OCI-LY7 (cell line): ENCODE results near the gene KAT2B.

Experiments used
- CTCF ChIP-seq: fragments of 200-600 bp; sonication (generic); conservative IDR thresholded peaks from 2 replicates; pipeline ENCODE4 v1.5.1; 2014; ENCODE audit warnings: mild to moderate bottlenecking, antibody characterized with exemption, low read length, moderate library complexity, mixed read lengths
- EZH2phosphoT487 ChIP-seq: fragments of 200-600 bp; sonication (generic); IDR thresholded peaks from 2 replicates; pipeline ENCODE4 v1.6.1; 2018; ENCODE audit warnings: low read depth, borderline replicate concordance, mild to moderate bottlenecking, mixed run types, antibody characterized with exemption, low read length, moderate library complexity, mixed read lengths

- TF ChIP-seq CTCF (no peak), EZH2phosphoT487 (no peak)
Measured at GRCh38 chr3:20056725-20057611, 16.7 kb downstream of the KAT2B start.
